ENCODE measurements around the gene ITPR1. TPM values are rescaled to one million over a fixed set of nuclear protein-coding genes. Genes with fewer than 3 reads are reported as not detected.

The ITPR1 gene
- polyA plus RNA-seq, 1 donor from 2014 or later = 2.1 TPM

DNA sequence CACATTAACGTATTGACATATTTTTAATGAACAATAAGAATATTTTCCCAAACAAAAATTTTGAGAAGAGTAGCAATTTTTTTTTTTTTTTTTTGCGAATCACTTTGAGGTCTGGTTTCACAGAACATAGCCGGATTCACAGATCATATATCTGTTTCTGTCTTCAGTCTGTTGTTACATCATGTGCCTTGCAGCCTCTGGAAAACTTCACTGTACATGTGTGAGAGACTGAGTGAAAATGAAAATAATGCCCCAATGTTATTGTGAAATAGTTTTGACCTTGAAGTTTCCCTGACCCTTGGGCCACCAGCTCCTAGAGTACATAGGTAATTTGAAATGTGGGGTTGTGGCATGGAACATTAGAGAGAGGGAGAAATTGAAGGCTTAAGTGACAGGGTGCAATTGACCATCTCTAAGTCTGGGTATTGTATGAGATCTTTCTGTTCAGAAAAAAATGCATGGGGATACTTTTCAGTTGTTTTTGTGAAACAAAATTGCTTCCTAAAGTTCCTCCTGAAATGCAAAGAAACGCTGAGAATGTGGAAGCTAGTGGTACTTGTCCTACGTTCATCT lies 14.0 kb downstream of the ITPR1 start:
- H2AFZ ChIP-seq (ENCODE audit: low read depth, low read length) = no peak overlapping the region

DNA sequence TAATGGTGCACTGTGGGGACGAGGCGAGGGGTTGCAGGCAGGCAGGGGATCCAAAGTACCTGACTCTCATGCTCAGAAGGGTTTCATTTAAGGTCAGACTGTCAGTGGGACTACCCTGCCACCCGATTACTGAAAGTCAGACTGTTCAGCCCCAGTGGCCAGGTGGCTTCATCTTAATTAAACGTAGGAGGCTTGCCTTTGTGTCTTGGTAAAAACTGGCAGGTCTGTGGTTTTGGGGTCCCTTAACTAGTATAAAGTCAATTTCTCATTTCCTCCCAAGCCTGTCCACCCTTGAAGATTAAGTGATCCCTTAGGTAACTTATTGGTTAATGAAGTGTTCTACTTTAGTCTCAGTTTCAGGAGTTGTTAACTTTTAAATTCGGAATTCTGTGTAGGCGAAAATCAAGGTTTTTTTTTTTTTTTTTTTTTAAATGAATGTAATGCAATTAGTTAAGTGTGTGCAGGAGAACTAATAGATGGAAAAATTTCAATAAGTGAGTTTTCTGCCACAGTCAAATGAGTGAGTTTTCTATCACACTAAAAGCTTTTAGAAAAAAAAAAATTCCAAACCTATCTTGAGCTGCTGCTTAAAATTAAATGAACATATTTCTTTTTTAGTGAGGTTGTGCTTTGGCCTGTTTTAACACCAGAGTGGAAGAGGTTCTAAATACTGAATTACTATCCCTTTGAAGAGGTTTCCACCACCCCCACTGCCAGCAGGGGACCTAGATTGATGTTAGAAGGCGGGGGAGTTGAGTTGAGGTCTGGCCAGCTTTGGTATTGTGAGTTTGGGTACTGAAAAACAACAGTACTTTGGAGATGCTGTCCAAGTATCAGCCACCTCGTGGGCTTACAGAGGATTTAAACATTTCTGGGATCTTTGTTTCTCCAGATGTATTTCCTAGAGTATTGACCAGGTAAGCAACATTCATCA lies 15.2 kb downstream of the ITPR1 start:
- Histone ChIP-seq H3K9ac (ENCODE audit: low read length) (no peak overlapping the region), H4K20me1 (ENCODE audit: insufficient read depth) (no peaks in the 10 kb centered on the region), H3K79me2 (replicated peaks; ENCODE audit: insufficient read depth, low read length) (no peaks in the 10 kb centered on the region), H3K27ac (ENCODE audit: low read length) (no peak overlapping the region), H3K36me3 (ENCODE audit: insufficient read depth, low read length) (no peaks in the 10 kb centered on the region), H3K9me2 (ENCODE audit: insufficient read depth, low read length) (no peaks in the 10 kb centered on the region), H3K4me3 (ENCODE audit: low read length) (no peak overlapping the region), H3F3A (ENCODE audit: insufficient read depth, low read length, poor library complexity, severe bottlenecking) (no peaks in the 10 kb centered on the region), H3K27me3 (ENCODE audit: insufficient read depth, low read depth, low read length) (no peaks in the 10 kb centered on the region), H3K4me2 (ENCODE audit: low read length) (no peak overlapping the region), H2AFZ (ENCODE audit: low read depth, low read length) (no peak overlapping the region), H3K9me3 (ENCODE audit: low read length) (no peaks in the 10 kb centered on the region)
- TF ChIP-seq TAF1 (IDR thresholded peaks at IDR 0.05; ENCODE audit: low read depth) (no peak), EP300 (conservative IDR thresholded peaks at IDR 0.05; ENCODE audit: poor library complexity, severe bottlenecking) (no peak), EZH2 (IDR thresholded peaks at IDR 0.05; ENCODE audit: borderline replicate concordance, insufficient read depth, low read length, poor library complexity, severe bottlenecking) (no peak), SMC3 (conservative IDR thresholded peaks at IDR 0.05; ENCODE audit: poor library complexity) (no peak), MXI1 (conservative IDR thresholded peaks at IDR 0.05; ENCODE audit: poor library complexity, severe bottlenecking) (no peak)
- TF ChIP-seq, protein P1, sequence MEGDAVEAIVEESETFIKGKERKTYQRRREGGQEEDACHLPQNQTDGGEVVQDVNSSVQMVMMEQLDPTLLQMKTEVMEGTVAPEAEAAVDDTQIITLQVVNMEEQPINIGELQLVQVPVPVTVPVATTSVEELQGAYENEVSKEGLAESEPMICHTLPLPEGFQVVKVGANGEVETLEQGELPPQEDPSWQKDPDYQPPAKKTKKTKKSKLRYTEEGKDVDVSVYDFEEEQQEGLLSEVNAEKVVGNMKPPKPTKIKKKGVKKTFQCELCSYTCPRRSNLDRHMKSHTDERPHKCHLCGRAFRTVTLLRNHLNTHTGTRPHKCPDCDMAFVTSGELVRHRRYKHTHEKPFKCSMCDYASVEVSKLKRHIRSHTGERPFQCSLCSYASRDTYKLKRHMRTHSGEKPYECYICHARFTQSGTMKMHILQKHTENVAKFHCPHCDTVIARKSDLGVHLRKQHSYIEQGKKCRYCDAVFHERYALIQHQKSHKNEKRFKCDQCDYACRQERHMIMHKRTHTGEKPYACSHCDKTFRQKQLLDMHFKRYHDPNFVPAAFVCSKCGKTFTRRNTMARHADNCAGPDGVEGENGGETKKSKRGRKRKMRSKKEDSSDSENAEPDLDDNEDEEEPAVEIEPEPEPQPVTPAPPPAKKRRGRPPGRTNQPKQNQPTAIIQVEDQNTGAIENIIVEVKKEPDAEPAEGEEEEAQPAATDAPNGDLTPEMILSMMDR (IDR thresholded peaks at IDR 0.05; ENCODE audit: poor library complexity, severe bottlenecking) = no peak
- TF ChIP-seq, protein P2, sequence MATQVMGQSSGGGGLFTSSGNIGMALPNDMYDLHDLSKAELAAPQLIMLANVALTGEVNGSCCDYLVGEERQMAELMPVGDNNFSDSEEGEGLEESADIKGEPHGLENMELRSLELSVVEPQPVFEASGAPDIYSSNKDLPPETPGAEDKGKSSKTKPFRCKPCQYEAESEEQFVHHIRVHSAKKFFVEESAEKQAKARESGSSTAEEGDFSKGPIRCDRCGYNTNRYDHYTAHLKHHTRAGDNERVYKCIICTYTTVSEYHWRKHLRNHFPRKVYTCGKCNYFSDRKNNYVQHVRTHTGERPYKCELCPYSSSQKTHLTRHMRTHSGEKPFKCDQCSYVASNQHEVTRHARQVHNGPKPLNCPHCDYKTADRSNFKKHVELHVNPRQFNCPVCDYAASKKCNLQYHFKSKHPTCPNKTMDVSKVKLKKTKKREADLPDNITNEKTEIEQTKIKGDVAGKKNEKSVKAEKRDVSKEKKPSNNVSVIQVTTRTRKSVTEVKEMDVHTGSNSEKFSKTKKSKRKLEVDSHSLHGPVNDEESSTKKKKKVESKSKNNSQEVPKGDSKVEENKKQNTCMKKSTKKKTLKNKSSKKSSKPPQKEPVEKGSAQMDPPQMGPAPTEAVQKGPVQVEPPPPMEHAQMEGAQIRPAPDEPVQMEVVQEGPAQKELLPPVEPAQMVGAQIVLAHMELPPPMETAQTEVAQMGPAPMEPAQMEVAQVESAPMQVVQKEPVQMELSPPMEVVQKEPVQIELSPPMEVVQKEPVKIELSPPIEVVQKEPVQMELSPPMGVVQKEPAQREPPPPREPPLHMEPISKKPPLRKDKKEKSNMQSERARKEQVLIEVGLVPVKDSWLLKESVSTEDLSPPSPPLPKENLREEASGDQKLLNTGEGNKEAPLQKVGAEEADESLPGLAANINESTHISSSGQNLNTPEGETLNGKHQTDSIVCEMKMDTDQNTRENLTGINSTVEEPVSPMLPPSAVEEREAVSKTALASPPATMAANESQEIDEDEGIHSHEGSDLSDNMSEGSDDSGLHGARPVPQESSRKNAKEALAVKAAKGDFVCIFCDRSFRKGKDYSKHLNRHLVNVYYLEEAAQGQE (IDR thresholded peaks at IDR 0.05; ENCODE audit: borderline replicate concordance) = no peak

More for the DNA sequence above, 14.0 kb downstream of the ITPR1 start:
- Histone ChIP-seq H3K4me3 (ENCODE audit: low read length) (no peak overlapping the region), H4K20me1 (ENCODE audit: insufficient read depth) (no peaks in the 10 kb centered on the region), H3F3A (ENCODE audit: insufficient read depth, low read length, poor library complexity, severe bottlenecking) (no peaks in the 10 kb centered on the region), H3K79me2 (replicated peaks; ENCODE audit: insufficient read depth, low read length) (no peaks in the 10 kb centered on the region), H3K27ac (ENCODE audit: low read length) (no peak overlapping the region), H3K9ac (ENCODE audit: low read length) (no peak overlapping the region), H3K36me3 (ENCODE audit: insufficient read depth, low read length) (no peaks in the 10 kb centered on the region), H3K4me2 (ENCODE audit: low read length) (no peak overlapping the region), H3K27me3 (ENCODE audit: insufficient read depth, low read depth, low read length) (no peaks in the 10 kb centered on the region), H3K9me3 (ENCODE audit: low read length) (no peaks in the 10 kb centered on the region), H3K9me2 (ENCODE audit: insufficient read depth, low read length) (no peaks in the 10 kb centered on the region)
- TF ChIP-seq, protein P1 (IDR thresholded peaks at IDR 0.05; ENCODE audit: poor library complexity, severe bottlenecking) = no peak
- TF ChIP-seq SMC3 (conservative IDR thresholded peaks at IDR 0.05; ENCODE audit: poor library complexity) (no peak), MXI1 (conservative IDR thresholded peaks at IDR 0.05; ENCODE audit: poor library complexity, severe bottlenecking) (no peak), RAD21 (conservative IDR thresholded peaks at IDR 0.05) (no peak), EP300 (conservative IDR thresholded peaks at IDR 0.05; ENCODE audit: poor library complexity, severe bottlenecking) (no peak), EZH2 (IDR thresholded peaks at IDR 0.05; ENCODE audit: borderline replicate concordance, insufficient read depth, low read length, poor library complexity, severe bottlenecking) (no peak), POLR2AphosphoS5 (IDR thresholded peaks at IDR 0.05) (no peak), TAF1 (IDR thresholded peaks at IDR 0.05; ENCODE audit: low read depth) (no peak)
- TF ChIP-seq, protein P2 (IDR thresholded peaks at IDR 0.05; ENCODE audit: borderline replicate concordance) = no peak

Data from neural cell (in vitro differentiated cells).